ENCODE data around the gene NTF4. TPM values are rescaled to one million over a fixed set of nuclear protein-coding genes. Genes with fewer than 3 reads are reported as not detected.

Gene NTF4
- total RNA-seq: 4.9 and 5.5 TPM in 2 replicates

GRCh38 chr19:49064768-49065611 lies at the start of gene NTF4:
Gene NTF4, minus strand, starts transcription at chr19:49064818. Its CDS starts 2,821 bp downstream, at chr19:49061997.

GRCh38 chr19:49113762-49114629 lies 49.4 kb upstream of the NTF4 start, which contains the start of gene LIN7B:
Gene LIN7B, plus strand, starts transcription at chr19:49114370. Its CDS starts 35 bp downstream, at chr19:49114405.

GRCh38 chr19:49085020-49085867 lies 20.6 kb upstream of the NTF4 start, which contains the start of gene SNRNP70:
Gene SNRNP70, plus strand, starts transcription at chr19:49085451. Its CDS starts 964 bp downstream, at chr19:49086415.

GRCh38 chr19:49057636-49058234 lies 6.9 kb downstream of the NTF4 start, which contains the start of gene CGB7:
Gene CGB7, minus strand, starts transcription at chr19:49057749. Its CDS starts 2,374 bp downstream, at chr19:49055375.

GRCh38 chr19:49049011-49049410 lies 15.6 kb downstream of the NTF4 start, which contains the start of gene CGB8:
Gene CGB8, minus strand, starts transcription at chr19:49049111. Its CDS starts 372 bp downstream, at chr19:49048739.

GRCh38 chr19:49043548-49043947 lies 21.1 kb downstream of the NTF4 start, which contains the start of gene CGB5:
Gene CGB5, plus strand, starts transcription at chr19:49043848. Its CDS starts 362 bp downstream, at chr19:49044210.

GRCh38 chr19:49036815-49037214 lies 27.8 kb downstream of the NTF4 start, which contains the start of gene CGB1:
Gene CGB1, minus strand, starts transcription at chr19:49036895. Its CDS starts 184 bp downstream, at chr19:49036711.

GRCh38 chr19:49031642-49032301 lies 32.8 kb downstream of the NTF4 start, which contains the start of gene CGB2:
Gene CGB2, plus strand, starts transcription at chr19:49031890. Its CDS starts 206 bp downstream, at chr19:49032096.

GRCh38 chr19:49024233-49024632 lies 40.4 kb downstream of the NTF4 start, which contains the start of gene CGB3:
Gene CGB3, minus strand, starts transcription at chr19:49024333. Its CDS starts 362 bp downstream, at chr19:49023971.

GRCh38 chr19:49017041-49017665 lies 47.5 kb downstream of the NTF4 start, which contains the start of gene LHB:
Gene LHB, minus strand, starts transcription at chr19:49017091. Its CDS starts 10 bp downstream, at chr19:49017081.

Other genes starting within 250 kb of the NTF4 start
- 2.9 and 5.1 TPM in 2 replicates for gene HSD17B14, start 228.3 kb downstream of the NTF4 start, total RNA-seq
- 1.0 and 4.2 TPM in 2 replicates for gene PLEKHA4, start 196.2 kb downstream of the NTF4 start, total RNA-seq
- 194 and 385 TPM in 2 replicates for gene PPP1R15A, start 192.4 kb downstream of the NTF4 start, total RNA-seq
- 0.34 TPM in 1 of 2 replicates, not detected in the other for gene TULP2, start 166.1 kb downstream of the NTF4 start, total RNA-seq
- 98.8 and 207 TPM in 2 replicates for gene NUCB1, start 164.5 kb downstream of the NTF4 start, total RNA-seq
- gene DHDH, start 131.1 kb downstream of the NTF4 start, total RNA-seq: 1.6 and 14.7 TPM in 2 replicates
- 55.3 and 64.6 TPM in 2 replicates for gene BAX, start 109.9 kb downstream of the NTF4 start, total RNA-seq
- 3,338 and 4,738 TPM in 2 replicates for gene FTL, start 99.5 kb downstream of the NTF4 start, total RNA-seq
- 27.7 and 52.4 TPM in 2 replicates for gene GYS1, start 71.5 kb downstream of the NTF4 start, total RNA-seq
- gene RUVBL2, start 70.9 kb downstream of the NTF4 start, total RNA-seq: 140 and 155 TPM in 2 replicates
- gene LHB, start 47.7 kb downstream of the NTF4 start, total RNA-seq: 0.21 and 0.34 TPM in 2 replicates
- gene CGB3, start 40.5 kb downstream of the NTF4 start, total RNA-seq: not detected in 2 replicates
- not detected in 2 replicates for gene CGB2, start 32.9 kb downstream of the NTF4 start, total RNA-seq
- not detected in 2 replicates for gene CGB1, start 27.9 kb downstream of the NTF4 start, total RNA-seq
- not detected in 2 replicates for gene CGB5, start 21.0 kb downstream of the NTF4 start, total RNA-seq
- not detected in 2 replicates for gene CGB8, start 15.7 kb downstream of the NTF4 start, total RNA-seq
- 1.4 and 2.3 TPM in 2 replicates for gene CGB7, start 7.1 kb downstream of the NTF4 start, total RNA-seq
- under 0.01 TPM in 2 replicates for gene KCNA7, start 7.9 kb upstream of the NTF4 start, total RNA-seq
- 67.0 and 139 TPM in 2 replicates for gene SNRNP70, start 20.6 kb upstream of the NTF4 start, total RNA-seq
- 3.6 and 5.1 TPM in 2 replicates for gene LIN7B, start 49.6 kb upstream of the NTF4 start, total RNA-seq
- 1.7 and 2.7 TPM in 2 replicates for gene C19orf73, start 54.3 kb upstream of the NTF4 start, total RNA-seq
- 2.5 and 3.8 TPM in 2 replicates for gene PPFIA3, start 54.7 kb upstream of the NTF4 start, total RNA-seq
- under 0.01 TPM in 1 of 2 replicates, not detected in the other for gene HRC, start 90.6 kb upstream of the NTF4 start, total RNA-seq
- 22.2 and 28.5 TPM in 2 replicates for gene TRPM4, start 93.0 kb upstream of the NTF4 start, total RNA-seq